HUDEP-2 (cell line): ENCODE data around the gene HLA-DRA.

Experiments
- DNase-seq, 76 experiments: peaks; one replicate each; lab custom pipeline; 2025; ENCODE audit not compliant: unreplicated experiment in 76 of 76; lab: John Stamatoyannopoulos, UW

Gene HLA-DRA

DNA sequence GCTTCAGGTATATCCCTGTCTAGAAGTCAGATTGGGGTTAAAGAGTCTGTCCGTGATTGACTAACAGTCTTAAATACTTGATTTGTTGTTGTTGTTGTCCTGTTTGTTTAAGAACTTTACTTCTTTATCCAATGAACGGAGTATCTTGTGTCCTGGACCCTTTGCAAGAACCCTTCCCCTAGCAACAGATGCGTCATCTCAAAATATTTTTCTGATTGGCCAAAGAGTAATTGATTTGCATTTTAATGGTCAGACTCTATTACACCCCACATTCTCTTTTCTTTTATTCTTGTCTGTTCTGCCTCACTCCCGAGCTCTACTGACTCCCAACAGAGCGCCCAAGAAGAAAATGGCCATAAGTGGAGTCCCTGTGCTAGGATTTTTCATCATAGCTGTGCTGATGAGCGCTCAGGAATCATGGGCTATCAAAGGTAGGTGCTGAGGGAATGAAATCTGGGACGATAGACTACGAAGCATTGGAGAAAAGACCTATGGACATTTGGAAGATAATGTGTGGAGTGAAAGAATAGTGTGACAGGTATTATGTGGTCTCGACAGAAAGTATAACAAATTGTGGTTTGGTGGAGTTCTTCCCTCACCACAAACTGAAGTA is at the start of gene HLA-DRA:
Gene HLA-DRA, plus strand, starts transcription at position 286 of the 613 bp plus-strand sequence. Its CDS starts 64 bp downstream, at position 350.
- peak in 29 of 76 experiments; percentile 3 to 75 (median 48) for DNase-seq

DNA sequence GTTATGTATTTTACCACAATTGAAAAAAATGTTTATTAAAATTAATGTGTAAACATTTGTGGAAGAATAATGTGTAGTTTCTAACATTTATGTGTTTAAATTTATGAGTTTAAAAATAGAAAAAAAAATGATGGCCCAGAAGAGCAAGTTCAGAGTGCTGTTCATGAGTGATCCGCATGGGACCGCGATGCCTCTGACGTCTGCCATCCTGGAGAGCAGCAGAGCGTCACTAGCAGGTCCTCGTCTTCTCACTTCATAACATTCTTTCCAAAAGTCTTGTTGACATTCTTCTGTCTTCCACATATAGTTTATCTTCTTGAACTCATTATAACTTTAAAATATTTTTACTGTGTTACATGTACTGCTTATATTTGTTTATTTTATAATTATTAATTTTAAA is 48.2 kb upstream of the HLA-DRA start:
- no peak for DNase-seq

DNA sequence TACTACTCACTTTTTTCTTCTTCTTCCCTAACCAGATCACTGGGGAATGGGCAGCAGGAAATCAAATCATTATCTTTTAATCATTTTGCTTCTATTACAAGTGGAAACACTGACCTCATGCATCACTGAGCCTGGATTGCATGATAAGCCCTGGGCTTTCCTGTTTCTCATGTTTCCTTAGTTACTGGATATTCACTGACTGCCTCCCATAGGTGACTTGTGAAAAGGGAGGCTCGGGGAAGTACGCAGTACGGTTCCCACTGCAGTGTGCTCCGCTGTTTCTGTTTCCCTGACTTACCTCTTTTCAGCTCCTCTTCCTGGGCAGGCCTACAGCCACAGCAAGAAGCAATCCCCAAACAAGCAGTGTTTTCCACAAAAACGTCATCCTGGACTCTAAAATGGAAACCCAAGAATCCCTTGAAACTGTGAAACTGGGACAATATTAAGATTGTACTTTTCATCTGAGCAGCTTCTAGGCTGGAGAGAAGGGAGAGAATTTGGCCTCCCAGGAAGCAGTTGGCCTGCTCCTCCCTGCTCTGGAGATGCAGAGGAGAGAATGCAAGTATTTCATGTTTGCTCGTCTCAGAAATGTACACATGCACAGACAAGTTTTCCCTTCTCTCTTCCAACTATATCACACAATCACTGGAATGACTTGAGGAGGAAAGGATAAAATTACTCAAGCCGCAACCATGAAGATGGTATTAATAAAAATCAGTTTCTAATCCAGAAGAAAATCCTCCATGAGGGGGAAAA is 45.8 kb upstream of the HLA-DRA start:
- no peak for DNase-seq

DNA sequence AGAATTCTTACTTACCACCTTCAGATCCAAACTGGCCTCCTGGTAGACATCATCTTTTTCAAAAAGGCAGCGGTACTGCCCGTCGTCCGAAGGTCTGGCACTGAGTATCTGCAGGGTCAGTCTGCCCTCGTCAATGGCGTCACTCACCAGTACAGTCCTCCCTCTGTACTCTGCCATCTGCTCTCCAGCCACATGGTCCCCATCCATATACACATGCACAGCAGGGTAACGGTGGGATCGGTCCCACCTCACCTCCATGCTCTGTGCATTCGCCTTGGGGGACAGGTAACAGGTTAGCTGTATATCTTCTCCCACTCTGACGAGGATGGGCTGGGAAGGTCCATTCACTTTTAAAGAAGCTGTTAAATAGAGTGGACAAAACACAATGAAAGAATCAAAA is 43.7 kb upstream of the HLA-DRA start:
- DNase-seq = no peak

DNA sequence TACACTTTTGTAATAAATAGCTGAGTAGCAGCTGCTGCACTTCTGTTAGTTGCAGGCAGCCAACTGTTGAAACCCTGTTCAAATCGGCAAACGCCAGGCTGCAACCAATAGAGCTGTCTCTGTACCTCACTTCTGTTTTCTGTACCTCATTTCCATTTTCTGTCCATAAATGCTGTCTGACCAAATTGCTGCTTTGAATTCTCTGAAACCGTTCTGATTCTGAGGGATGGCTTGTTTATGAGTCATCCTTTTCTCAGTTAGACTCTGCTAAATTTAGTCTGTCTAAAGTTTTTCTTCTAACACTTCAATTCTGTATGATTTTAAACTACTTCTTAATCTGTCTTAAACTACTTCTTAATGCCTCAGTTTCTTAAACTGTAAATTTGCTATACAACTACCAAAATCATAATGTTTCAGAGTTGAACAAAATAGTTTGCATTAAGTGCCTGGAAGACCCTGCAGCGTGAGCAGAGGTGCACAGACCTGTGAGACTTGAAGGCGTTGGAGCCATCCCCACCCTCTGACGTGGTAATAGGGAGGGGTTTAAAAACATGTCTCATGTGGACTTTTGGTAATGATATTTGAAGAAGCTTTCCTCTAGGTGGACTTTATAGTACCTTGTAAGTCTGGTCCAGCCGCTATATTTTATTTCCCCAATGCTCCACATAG is 42.3 kb upstream of the HLA-DRA start:
- no peak for DNase-seq

DNA sequence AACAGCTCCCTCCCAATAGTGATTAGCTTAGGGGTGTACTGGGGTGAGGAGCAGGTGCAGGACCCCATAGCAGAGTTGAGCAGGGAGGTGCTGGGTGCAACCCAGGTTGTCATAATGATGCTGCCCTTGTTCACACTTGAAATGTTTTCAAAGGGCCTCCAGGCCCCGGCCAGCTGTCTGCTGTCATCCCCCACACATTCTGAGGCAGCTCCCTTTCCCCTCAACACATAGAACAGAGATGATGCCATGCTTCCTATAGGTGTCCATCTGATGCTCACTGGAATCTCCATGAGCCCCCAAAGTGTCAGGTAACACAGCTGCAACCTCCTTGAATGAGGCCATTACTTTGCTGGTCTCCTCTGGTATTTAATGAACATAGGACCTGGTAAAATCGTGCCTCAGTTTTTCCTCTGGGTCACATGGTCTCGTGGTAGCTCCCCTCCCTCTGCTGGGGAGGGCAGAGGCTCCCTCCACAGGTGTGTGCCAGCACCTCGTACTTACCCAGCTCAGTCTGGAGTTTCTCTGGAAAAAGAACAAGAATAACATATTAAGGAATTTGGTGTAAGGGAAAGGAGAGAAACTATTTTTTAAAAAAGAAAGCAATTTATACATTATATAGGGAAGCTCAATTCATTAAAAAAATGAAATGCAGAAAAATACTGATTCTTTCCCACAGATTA is 38.3 kb upstream of the HLA-DRA start:
- DNase-seq = no peak

DNA sequence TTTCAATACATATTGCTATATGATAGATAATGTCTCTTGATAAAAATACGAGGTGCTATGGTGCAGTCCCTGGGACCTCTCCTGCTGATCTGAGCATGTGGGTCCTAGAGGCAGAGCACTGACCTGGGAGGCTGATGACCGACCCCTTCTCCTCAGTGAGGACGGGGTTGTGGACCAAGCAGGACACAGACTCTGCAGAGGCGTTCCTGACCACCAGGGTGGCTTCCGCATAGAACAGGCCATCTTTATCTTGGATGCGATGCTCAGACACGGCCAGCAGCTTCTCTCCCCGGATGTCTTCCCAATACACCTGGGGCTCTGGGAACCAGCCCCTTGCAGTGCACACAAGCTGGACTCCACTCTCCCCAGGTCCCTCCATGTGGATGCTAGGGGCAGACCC is 36.9 kb upstream of the HLA-DRA start:
- DNase-seq = no peak

DNA sequence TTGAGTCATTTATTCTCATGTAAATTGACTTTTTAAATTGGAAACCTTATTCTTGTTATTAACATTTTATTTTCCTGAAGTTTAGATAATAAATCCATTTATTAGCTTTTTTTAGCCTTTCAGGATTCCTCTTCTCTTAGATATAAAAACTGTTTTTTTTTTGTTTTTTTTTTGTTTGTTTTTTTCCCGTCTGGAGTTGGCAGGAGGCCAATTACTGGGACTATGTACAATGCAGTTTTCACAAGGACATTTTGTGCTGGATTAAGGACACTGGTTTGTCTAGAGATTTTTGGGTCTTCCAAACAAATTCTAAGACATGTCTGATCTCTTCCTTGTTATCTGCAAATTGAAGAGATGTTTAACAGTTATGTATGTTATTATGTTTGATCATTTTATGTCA is 34.0 kb upstream of the HLA-DRA start:
- DNase-seq = no peak

DNA sequence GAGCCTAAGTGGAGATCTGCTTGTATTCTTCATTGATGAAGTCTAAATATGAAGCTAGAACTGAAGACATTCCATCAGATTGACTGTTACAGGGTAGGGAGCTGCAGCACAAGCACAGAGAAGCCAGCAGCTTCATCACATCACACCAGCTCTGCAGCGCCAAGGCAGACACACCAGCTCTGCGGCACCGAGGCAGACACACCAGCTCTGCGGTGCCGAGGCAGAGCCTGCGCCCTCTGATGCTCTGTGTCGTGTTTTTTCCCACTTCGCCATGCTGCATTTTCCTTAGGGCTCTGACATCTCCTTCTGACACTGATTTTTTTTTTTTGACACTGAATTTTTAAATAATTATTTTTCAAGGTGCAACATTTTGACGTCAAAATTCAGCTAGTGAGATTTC is 33.5 kb upstream of the HLA-DRA start:
- DNase-seq = no peak

DNA sequence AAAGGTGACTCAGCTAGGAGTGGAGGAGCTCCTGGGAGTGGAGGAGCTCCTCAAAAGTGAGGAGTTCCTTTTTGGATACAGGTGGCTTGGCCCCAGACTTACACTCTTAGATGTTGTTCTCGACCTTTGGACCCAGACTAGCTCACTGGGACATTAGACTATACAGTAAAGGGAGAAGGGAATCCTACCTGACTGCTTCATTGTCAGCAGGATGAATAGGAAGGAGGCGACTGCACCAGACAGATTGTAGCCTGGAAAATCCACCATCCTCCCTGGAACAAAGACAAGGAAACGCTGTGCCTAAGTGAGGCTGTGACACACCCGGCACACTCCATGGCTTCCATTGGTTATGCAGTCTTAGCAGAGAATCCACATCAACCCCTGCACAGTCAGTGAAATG is 32.8 kb upstream of the HLA-DRA start, which contains the start of gene BTNL2:
Gene BTNL2, minus strand, starts transcription at position 325 of the 400 bp plus-strand sequence. Its CDS starts 58 bp downstream, at position 267.
- no peak for DNase-seq

DNA sequence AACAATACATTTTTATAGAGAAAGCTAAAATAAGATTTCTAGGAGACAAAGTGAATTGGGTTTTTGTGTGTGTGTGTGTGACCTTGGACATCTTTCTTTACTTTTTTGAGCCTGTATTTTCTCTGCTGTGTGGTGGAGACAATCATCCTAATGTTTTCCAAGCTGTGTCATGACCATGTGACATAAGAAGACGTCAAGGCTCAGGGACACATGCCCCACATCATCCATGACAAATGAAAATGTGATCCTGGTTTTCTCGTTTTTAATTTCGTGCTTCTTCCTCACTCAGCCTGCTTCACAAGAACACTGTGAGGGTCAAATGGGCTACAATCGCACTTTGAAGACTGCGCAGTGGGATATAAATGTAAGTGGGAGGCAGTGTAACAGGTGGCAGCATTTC is 28.8 kb upstream of the HLA-DRA start:
- no peak for DNase-seq

DNA sequence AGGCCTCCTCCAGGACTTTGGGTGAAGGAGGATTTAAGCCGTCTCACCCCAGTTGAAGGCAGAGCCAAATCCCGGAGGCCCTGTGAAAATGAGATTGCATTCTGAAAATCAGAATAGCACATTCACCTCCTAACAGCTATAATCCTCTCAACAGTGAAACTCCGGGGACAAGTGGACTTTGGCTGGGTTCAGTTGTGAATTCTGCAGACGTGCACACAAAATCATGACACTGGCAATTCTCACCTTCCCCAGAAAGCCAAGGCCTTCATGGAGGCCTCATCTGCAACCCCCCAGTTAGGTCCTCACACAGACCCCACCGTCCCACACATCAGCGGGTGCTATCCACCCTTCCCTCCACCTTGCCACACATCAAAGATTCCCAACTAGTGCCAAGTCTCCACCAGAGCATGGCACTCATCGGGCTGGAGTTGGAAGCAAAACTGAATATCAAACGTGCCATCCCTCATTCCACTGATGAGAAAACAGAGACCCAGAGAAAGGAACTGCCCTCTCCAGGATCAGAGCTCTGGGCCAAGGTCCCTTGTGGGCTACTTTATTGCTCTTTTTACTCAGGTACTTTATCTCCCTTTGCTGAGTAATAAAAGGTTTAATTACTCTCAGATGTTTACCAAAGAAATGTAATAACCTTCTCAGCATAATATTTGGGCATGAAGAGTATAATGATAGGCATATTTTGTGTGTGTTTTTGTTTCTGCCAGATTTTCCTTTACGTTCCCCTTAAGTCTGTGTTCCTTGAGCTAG is 27.9 kb upstream of the HLA-DRA start:
- DNase-seq = no peak

DNA sequence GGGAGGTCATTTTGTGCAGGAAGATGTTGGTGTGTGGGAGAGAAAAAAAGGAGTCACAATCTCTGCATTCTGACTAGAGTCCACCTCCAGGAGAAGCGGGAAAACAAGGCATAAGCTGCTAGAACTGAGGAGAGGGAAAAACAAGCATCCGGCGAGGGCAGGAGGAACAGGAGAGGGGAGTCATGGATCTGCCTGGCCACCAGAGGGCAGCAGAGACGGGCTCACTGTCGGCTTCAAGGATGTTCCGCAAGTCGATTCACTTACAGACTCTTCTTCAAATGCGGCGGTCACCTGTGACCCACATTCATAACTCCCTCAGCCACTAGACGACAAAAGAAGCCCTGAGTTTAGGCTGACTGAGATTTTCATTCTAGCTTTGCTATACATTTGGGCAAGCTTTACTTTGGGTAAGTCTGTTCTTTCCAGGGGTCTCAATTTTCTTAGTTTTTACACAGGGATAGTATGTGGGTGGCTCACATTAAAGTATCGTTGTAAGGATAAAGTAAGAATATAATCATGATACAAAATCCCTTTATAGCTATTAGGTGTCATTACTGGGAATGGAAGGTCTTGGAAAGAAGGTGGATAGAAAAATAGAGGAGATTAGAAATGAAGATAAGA is 26.1 kb upstream of the HLA-DRA start:
- DNase-seq = peak in 67 of 76 experiments; percentile 14 to 84 (median 61)

DNA sequence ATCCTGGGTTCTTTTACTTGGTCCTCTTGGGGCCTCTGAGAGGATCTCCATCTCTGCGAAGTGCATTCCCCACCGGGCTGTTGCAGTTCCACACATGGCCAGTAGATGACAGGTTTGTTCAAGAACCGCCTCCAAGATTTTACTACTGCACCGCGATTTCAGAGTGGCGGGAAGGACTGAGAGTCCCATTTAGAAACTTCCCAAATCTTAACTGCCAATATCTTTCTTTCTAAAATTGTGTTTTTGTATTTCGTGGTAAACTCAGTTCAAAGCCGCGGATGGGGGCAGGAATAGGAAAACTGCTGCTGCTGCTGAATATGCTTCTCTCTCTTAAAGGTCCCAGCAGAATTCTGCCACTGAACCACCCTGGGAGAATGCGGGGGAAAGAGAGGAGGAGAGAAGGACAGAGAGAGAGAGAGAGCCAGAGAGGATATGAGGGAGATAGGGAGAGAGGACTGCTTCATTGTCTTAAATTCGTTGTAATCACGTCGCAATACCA is 24.1 kb upstream of the HLA-DRA start:
- DNase-seq = peak in 63 of 76 experiments; percentile 6 to 73 (median 42)

DNA sequence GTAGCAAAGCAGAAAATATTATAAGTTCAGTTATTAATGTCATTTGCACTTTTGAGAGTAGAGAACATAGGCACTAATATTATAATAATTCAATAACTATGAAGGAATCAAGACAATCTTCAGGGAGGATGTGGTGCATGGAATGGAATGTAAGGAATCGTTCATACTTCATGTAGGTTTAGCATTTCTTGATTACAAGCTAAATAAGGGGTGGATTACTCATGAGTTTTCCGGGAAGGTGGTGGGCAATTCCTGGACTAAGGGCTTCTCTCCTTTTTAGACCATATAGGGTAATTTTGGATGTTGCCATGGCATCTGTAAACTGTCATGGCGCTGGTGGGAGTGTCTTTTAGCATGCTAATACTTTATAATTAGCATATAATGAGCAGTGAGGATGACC is 23.7 kb upstream of the HLA-DRA start:
- DNase-seq = no peak

DNA sequence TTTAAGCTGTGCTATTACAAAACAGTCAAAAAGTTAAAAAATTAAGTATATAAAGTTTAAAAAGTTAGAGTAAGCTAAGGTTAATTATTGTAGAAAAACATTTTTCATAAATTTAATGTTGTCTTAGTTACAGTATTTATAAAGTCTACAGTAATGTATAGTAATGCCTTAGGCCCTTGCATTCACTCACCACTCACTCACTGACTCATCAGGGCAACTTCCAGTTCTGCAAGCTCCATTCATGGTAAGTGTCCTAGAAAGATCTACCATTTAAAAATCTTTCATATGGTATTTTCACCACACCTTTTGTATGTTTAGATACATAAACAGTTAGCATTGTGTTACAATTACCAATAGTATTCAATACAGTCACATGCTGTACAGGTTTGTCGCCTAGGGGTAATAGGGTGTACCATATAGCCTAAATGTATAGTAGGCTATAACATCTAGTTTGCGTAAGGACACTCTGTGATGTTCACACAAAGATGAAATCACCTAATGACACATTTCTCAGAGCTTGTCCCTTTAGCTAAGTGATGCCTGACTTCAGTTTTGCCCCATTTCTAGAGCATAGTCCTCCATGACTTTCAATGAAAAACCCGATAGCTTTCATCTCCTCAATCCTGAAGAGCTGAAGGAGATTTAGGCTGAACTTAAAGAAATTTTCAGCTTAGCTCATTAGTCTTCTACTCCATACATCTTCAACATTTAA is 14.9 kb upstream of the HLA-DRA start:
- no peak for DNase-seq

DNA sequence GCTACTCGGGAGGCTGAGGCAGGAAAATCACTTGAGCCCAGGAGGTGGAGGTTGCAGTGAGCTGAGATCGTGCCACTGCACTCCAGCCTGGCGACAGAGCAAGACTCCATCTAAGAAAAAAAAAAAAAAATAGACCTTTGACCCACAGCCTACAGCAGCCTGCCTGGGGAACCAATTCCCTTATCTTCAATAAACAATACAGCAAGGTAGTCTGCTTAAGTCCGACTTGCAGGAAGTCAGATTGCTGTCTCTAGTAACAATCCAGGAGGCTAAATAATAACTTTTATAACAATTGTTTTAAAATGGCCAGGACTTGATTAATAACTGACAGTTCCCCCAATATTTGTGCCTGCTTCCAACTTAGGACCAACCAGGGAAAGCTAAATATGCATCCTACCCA is 13.3 kb upstream of the HLA-DRA start:
- DNase-seq = no peak

DNA sequence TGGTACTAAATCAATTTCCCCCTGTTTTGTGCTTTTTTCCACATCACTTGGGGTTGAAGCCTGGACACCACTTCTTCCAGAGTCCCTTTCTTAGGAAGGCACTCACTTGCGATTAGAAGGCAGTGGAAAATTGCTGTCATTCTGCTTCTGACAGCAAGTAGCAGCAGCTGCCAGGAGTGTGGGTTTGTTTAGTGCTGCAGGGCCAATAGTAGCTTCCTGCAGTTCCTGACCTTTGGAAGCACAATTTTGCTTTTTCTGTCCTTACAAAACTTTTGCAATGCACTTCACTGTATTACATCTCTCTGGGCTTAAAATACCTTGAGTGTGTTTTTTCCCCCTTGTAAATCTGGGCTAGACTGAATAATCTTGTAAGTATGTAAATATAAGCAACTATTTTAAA is 12.5 kb upstream of the HLA-DRA start:
- no peak for DNase-seq

DNA sequence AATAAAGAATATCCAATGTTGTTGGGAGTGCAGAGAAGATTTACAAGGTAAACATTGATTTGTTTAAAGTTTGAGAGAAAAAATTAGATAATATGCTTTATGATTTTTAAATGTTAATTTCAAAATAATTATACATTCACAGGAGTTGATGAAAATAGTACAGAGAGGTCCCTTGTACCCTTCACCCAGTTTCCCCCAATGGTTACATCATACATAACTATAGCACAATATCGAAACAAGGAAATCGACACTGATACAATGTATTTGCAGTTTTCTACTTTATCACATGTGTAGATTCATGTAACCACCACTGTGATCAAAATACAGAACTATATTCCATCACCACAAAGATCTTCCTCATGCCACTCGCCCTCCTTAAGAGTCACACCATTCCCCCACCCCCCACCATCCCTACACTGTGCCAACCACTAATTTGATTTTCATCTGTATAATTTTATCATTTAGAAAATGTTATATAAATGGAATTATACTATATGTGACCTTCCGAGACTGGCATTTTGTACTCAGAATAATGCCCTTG is 11.7 kb upstream of the HLA-DRA start:
- no peak for DNase-seq
